Measurements from ENCODE around the gene ZBED4.

ZBED4 gene

GRCh38 chr22:49934160-49934890 is 80.7 kb downstream of the ZBED4 start:
- Histone ChIP-seq H3K27me3 (no peaks in the 10 kb centered on the region; the same call in 1 of the 2 replicates), H3K4me1 (peaks cover 25% of the 10 kb centered on the region), H3K9me3 (no peaks in the 10 kb centered on the region), H3K4me3 (ENCODE audit: low read depth, low read length) (no peak overlapping the region), H3K36me3 (no peaks in the 10 kb centered on the region)
- no peak for TF ChIP-seq CTCF (IDR thresholded peaks at IDR 0.05; ENCODE audit: low read depth, low read length)
- DNase-seq, result no peak

- H3K36me3 ChIP-seq, result no peaks in the 10 kb centered on the region
- DNase-seq, result peak; percentile 64
- no peaks in the 10 kb centered on the region for H3K27me3 ChIP-seq
- TF ChIP-seq CTCF (IDR thresholded peaks at IDR 0.05; ENCODE audit: low read depth, low read length), result no peak
- no peaks in the 10 kb centered on the region for H3K9me3 ChIP-seq
- H3K4me3 ChIP-seq (ENCODE audit: low read depth, low read length), result no peak overlapping the region
- peaks cover 25% of the 10 kb centered on the region for H3K4me1 ChIP-seq
Measured at GRCh38 chr22:49934891-49935557, 81.4 kb downstream of the ZBED4 start.

GRCh38 chr22:49935561-49935960 is 81.9 kb downstream of the ZBED4 start:
- Histone ChIP-seq H3K36me3 (no peaks in the 10 kb centered on the region), H3K27me3 (no peaks in the 10 kb centered on the region), H3K4me3 (ENCODE audit: low read depth, low read length) (no peak overlapping the region), H3K9me3 (no peaks in the 10 kb centered on the region), H3K4me1 (peaks cover 25% of the 10 kb centered on the region)
- no peak for TF ChIP-seq CTCF (IDR thresholded peaks at IDR 0.05; ENCODE audit: low read depth, low read length)
- DNase-seq, result no peak

GRCh38 chr22:49936018-49936972 is 82.7 kb downstream of the ZBED4 start:
- Histone ChIP-seq H3K9me3 (no peaks in the 10 kb centered on the region), H3K4me3 (ENCODE audit: low read depth, low read length) (peak overlapping the region; percentile 53), H3K36me3 (no peaks in the 10 kb centered on the region), H3K27me3 (no peaks in the 10 kb centered on the region), H3K4me1 (peaks cover 25% of the 10 kb centered on the region)
- peak; percentile 81 for DNase-seq
- TF ChIP-seq CTCF (IDR thresholded peaks at IDR 0.05; ENCODE audit: low read depth, low read length), result no peak

- Histone ChIP-seq H3K36me3 (no peaks in the 10 kb centered on the region), H3K27me3 (no peaks in the 10 kb centered on the region), H3K4me3 (ENCODE audit: low read depth, low read length) (no peak overlapping the region), H3K4me1 (peaks cover 25% of the 10 kb centered on the region), H3K9me3 (no peaks in the 10 kb centered on the region)
- TF ChIP-seq CTCF (IDR thresholded peaks at IDR 0.05; ENCODE audit: low read depth, low read length), result no peak
- no peak for DNase-seq
Measured at GRCh38 chr22:49936973-49937757, 83.5 kb downstream of the ZBED4 start.

Data from BE2C (cell line).